Neural cell (in vitro differentiated cells): Measurements from ENCODE around the gene SLC6A1. TPM values are rescaled to one million over a fixed set of nuclear protein-coding genes. Genes with fewer than 3 reads are reported as not detected.

Experiments used
- H2AFZ ChIP-seq: fragments of 200-600, 300-800 bp; sonication (generic), shearing (Covaris generic); 2 replicates; pipeline ENCODE4 v1.6.0; 2014; ENCODE audit warnings: low read depth, mild to moderate bottlenecking, antibody characterized with exemption, low read length, moderate library complexity
- H3F3A ChIP-seq: fragments of 200-600 bp; shearing (Covaris generic); 2 replicates; pipeline ENCODE4 v1.6.1; 2016; ENCODE audit warnings: mild to moderate bottlenecking, moderate library complexity, mixed read lengths, antibody characterized with exemption, low read length; ENCODE audit not compliant: insufficient read depth, poor library complexity, severe bottlenecking
- H3K27ac ChIP-seq: fragments of 200-600, 300-800 bp; sonication (generic), shearing (Covaris generic); 2 replicates; pipeline ENCODE4 v1.5.1; 2014; ENCODE audit warnings: mild to moderate bottlenecking, low read length, moderate library complexity
- H3K27me3 ChIP-seq: fragments of 300-800, 200-600 bp; sonication (generic), shearing (Covaris generic); 2 replicates; pipeline ENCODE4 v1.6.0; 2014; ENCODE audit warnings: mild to moderate bottlenecking, low read depth, low read length, moderate library complexity; ENCODE audit not compliant: insufficient read depth
- H3K36me3 ChIP-seq: fragments of 300-800, 200-600 bp; sonication (generic), shearing (Covaris generic); 2 replicates; pipeline ENCODE4 v1.5.1; 2014; ENCODE audit warnings: mild to moderate bottlenecking, antibody characterized with exemption, low read length, moderate library complexity; ENCODE audit not compliant: insufficient read depth
- H3K4me2 ChIP-seq: fragments of 300-800, 200-600 bp; sonication (generic), shearing (Covaris generic); 2 replicates; pipeline ENCODE4 v1.6.0; 2014; ENCODE audit warnings: mild to moderate bottlenecking, low read length
- H3K4me3 ChIP-seq: fragments of 300-800, 200-600 bp; sonication (generic), shearing (Covaris generic); 2 replicates; pipeline ENCODE4 v1.5.1; 2014; ENCODE audit warnings: mild to moderate bottlenecking, low read length, moderate library complexity
- H3K79me2 ChIP-seq: fragments of 200-600 bp; shearing (Covaris generic); replicated peaks from 2 replicates; pipeline ENCODE4 v1.6.0; 2014; ENCODE audit warnings: mild to moderate bottlenecking, low read length, moderate library complexity; ENCODE audit not compliant: insufficient read depth
- H3K9ac ChIP-seq: fragments of 300-800, 200-600 bp; sonication (generic), shearing (Covaris generic); 2 replicates; pipeline ENCODE4 v1.6.1; 2016; ENCODE audit warnings: mild to moderate bottlenecking, low read length, mixed read lengths
- H3K9me2 ChIP-seq: fragments of 200-600 bp; shearing (Covaris generic); 2 replicates; pipeline ENCODE4 v1.6.1; 2016; ENCODE audit warnings: mild to moderate bottlenecking, low read length, mixed read lengths; ENCODE audit not compliant: insufficient read depth
- H3K9me3 ChIP-seq: fragments of 200-600, 300-800 bp; sonication (generic), shearing (Covaris generic); 2 replicates; pipeline ENCODE4 v1.6.1; 2016; ENCODE audit warnings: mild to moderate bottlenecking, mixed run types, low read length, moderate library complexity, mixed read lengths
- H4K20me1 ChIP-seq: fragments of 200-600 bp; shearing (Covaris generic); 2 replicates; pipeline ENCODE4 v1.6.1; 2016; ENCODE audit warnings: mild to moderate bottlenecking, mixed run types; ENCODE audit not compliant: insufficient read depth
- EP300 ChIP-seq: fragments of 450-650 bp; conservative IDR thresholded peaks from 2 replicates; pipeline ENCODE4 v1.6.1; 2014; ENCODE audit warnings: antibody characterized with exemption, mild to moderate bottlenecking, moderate library complexity; ENCODE audit not compliant: poor library complexity, severe bottlenecking
- EZH2 ChIP-seq: fragments of 200-600, 300-800 bp; shearing (Covaris generic), sonication (generic); IDR thresholded peaks from 2 replicates; pipeline ENCODE4 v1.6.1; 2014; ENCODE audit warnings: antibody characterized with exemption, low read length, borderline replicate concordance, mild to moderate bottlenecking; ENCODE audit not compliant: insufficient read depth, poor library complexity, severe bottlenecking
- MXI1 ChIP-seq: fragments of 450-650 bp; conservative IDR thresholded peaks from 2 replicates; pipeline ENCODE4 v1.6.1; 2014; ENCODE audit warnings: antibody characterized with exemption, mild to moderate bottlenecking; ENCODE audit not compliant: poor library complexity, severe bottlenecking
- POLR2AphosphoS5 ChIP-seq: IDR thresholded peaks from 2 replicates; pipeline ENCODE4 v1.6.1; 2012
- RAD21 ChIP-seq: fragments of 450-650 bp; conservative IDR thresholded peaks from 2 replicates; pipeline ENCODE4 v1.6.1; 2014; ENCODE audit warnings: antibody characterized with exemption, mild to moderate bottlenecking, moderate library complexity
- SMC3 ChIP-seq: fragments of 450-650 bp; conservative IDR thresholded peaks from 2 replicates; pipeline ENCODE4 v1.6.1; 2014; ENCODE audit warnings: antibody characterized with exemption, mild to moderate bottlenecking, moderate library complexity; ENCODE audit not compliant: poor library complexity
- TAF1 ChIP-seq: IDR thresholded peaks from 2 replicates; pipeline ENCODE4 v1.6.1; 2012; ENCODE audit warnings: low read depth
- polyA plus RNA-seq: library from polyadenylated mRNA; depleted of rRNA; stranded (reverse); fragments of >200 nt; gene quantifications from 2 replicates; pipeline ENCODE4 v1.2.3, GENCODE V29; 2014
- TF ChIP-seq, protein P1 (sequence below): IDR thresholded peaks from 2 replicates; pipeline ENCODE4 v1.6.1; 2012; ENCODE audit warnings: borderline replicate concordance
- TF ChIP-seq, protein P2 (sequence below): fragments of 450-650 bp; IDR thresholded peaks from 2 replicates; pipeline ENCODE4 v1.5.1; 2014; ENCODE audit warnings: antibody characterized with exemption, mild to moderate bottlenecking, moderate library complexity; ENCODE audit not compliant: poor library complexity, severe bottlenecking

Gene SLC6A1
- polyA plus RNA-seq, 1 donor from 2014 or later, result 43.2 TPM

DNA sequence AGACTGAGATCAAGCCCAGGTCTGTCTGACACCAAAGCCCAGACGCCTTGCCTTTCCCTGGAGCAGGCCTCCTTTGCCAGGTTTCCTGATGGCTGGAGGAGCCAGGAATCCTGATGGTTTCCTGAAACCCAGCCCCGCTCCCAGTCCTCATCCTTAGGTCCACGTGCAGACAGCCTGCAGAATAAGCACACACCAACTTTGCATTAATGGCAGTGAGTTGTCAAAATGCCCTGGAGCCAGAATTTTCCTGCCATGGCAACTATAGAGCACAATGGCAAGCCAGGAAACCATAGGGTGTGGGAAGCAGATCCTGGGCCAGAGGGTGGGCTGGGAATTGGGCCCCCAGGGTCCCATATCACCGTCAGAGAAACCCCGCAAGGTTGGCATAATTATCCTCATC is 94.3 kb downstream of the SLC6A1 start (continued):
- no peak for TF ChIP-seq EZH2
- no peak for TF ChIP-seq RAD21

DNA sequence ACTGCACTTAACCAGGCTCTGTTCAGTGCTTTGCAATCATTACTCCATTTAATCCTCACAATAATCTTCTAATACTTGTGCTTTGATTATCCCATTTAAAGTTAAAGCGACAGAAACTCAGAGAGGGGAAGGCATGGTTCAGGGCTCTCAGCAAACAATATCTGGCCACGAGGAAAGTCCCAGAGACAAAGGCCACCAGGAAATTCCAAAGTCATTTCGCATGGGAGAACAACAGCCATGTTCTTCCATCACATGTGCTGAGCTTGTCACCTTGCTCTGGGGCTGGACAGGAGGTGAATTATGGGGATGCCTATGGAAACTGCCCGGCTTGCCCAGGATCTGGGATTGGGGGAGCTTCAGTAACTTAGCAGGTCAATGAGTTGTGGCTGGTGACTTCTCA is 95.5 kb downstream of the SLC6A1 start:
- no peaks in the 10 kb centered on the region for H4K20me1 ChIP-seq
- H3K9me2 ChIP-seq, result no peaks in the 10 kb centered on the region
- H3K36me3 ChIP-seq, result no peaks in the 10 kb centered on the region
- no peak overlapping the region for H2AFZ ChIP-seq
- no peak overlapping the region for H3K27ac ChIP-seq
- TF ChIP-seq, protein P1, sequence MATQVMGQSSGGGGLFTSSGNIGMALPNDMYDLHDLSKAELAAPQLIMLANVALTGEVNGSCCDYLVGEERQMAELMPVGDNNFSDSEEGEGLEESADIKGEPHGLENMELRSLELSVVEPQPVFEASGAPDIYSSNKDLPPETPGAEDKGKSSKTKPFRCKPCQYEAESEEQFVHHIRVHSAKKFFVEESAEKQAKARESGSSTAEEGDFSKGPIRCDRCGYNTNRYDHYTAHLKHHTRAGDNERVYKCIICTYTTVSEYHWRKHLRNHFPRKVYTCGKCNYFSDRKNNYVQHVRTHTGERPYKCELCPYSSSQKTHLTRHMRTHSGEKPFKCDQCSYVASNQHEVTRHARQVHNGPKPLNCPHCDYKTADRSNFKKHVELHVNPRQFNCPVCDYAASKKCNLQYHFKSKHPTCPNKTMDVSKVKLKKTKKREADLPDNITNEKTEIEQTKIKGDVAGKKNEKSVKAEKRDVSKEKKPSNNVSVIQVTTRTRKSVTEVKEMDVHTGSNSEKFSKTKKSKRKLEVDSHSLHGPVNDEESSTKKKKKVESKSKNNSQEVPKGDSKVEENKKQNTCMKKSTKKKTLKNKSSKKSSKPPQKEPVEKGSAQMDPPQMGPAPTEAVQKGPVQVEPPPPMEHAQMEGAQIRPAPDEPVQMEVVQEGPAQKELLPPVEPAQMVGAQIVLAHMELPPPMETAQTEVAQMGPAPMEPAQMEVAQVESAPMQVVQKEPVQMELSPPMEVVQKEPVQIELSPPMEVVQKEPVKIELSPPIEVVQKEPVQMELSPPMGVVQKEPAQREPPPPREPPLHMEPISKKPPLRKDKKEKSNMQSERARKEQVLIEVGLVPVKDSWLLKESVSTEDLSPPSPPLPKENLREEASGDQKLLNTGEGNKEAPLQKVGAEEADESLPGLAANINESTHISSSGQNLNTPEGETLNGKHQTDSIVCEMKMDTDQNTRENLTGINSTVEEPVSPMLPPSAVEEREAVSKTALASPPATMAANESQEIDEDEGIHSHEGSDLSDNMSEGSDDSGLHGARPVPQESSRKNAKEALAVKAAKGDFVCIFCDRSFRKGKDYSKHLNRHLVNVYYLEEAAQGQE, result no peak
- no peak for TF ChIP-seq RAD21
- TF ChIP-seq TAF1, result no peak
- TF ChIP-seq, protein P2, sequence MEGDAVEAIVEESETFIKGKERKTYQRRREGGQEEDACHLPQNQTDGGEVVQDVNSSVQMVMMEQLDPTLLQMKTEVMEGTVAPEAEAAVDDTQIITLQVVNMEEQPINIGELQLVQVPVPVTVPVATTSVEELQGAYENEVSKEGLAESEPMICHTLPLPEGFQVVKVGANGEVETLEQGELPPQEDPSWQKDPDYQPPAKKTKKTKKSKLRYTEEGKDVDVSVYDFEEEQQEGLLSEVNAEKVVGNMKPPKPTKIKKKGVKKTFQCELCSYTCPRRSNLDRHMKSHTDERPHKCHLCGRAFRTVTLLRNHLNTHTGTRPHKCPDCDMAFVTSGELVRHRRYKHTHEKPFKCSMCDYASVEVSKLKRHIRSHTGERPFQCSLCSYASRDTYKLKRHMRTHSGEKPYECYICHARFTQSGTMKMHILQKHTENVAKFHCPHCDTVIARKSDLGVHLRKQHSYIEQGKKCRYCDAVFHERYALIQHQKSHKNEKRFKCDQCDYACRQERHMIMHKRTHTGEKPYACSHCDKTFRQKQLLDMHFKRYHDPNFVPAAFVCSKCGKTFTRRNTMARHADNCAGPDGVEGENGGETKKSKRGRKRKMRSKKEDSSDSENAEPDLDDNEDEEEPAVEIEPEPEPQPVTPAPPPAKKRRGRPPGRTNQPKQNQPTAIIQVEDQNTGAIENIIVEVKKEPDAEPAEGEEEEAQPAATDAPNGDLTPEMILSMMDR, result no peak
- TF ChIP-seq EP300, result no peak
- no peak for TF ChIP-seq SMC3
- no peak for TF ChIP-seq EZH2
- TF ChIP-seq POLR2AphosphoS5, result no peak
- TF ChIP-seq MXI1, result no peak
- H3K4me2 ChIP-seq, result no peak overlapping the region
- no peaks in the 10 kb centered on the region for H3K9me3 ChIP-seq
- no peaks in the 10 kb centered on the region for H3K27me3 ChIP-seq
- no peak overlapping the region for H3K4me3 ChIP-seq
- no peaks in the 10 kb centered on the region for H3F3A ChIP-seq
- no peak overlapping the region for H3K9ac ChIP-seq
- H3K79me2 ChIP-seq, result no peaks in the 10 kb centered on the region

DNA sequence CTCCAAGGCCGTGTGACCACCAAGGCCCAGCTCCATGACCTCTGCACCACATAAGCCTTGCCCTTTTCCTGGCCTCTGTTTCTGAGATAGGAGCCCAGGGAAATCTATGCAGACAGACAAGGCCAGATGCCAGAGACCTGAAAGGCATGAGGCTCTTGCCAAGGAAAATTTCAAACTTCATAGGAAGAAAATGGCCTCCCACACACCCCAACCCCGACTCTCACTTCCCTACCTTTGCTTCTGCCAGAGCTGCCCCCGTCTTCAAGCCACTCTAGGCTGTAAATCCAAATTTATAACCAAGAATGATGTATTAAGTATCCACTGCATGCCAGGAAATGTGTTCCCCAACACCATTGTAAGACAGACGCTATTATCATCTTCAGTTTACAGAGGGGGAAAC is 96.3 kb downstream of the SLC6A1 start:
- Histone ChIP-seq H3K27ac (no peak overlapping the region), H3K4me2 (no peak overlapping the region), H3K36me3 (no peaks in the 10 kb centered on the region), H3F3A (no peaks in the 10 kb centered on the region), H2AFZ (no peak overlapping the region), H4K20me1 (no peaks in the 10 kb centered on the region), H3K9ac (no peak overlapping the region), H3K4me3 (no peak overlapping the region), H3K27me3 (no peaks in the 10 kb centered on the region), H3K9me2 (no peaks in the 10 kb centered on the region), H3K9me3 (no peaks in the 10 kb centered on the region), H3K79me2 (no peaks in the 10 kb centered on the region)
- TF ChIP-seq, protein P1, result no peak
- TF ChIP-seq RAD21, result no peak
- TF ChIP-seq, protein P2, result no peak
- TF ChIP-seq EZH2, result no peak
- no peak for TF ChIP-seq EP300
- no peak for TF ChIP-seq TAF1
- TF ChIP-seq POLR2AphosphoS5, result no peak
- TF ChIP-seq MXI1, result no peak
- no peak for TF ChIP-seq SMC3
